T-helper 2 cell (primary cell): Measurements from ENCODE around the gene UGT1A10.
"Not testable (repeated sequence)": the region's sequence is repeated elsewhere in the genome, so short reads cannot be mapped to it uniquely, and the experiment has no call there.

ENCODE experiments used
- DNase-seq, 5 experiments: peaks; one replicate each; pipeline versions ENCODE4 v3.0.0 to v3.0.0-alpha.2; 2012 to 2022
- total RNA-seq, 2 donors: gene quantifications; one replicate each; lab custom pipeline; 2026; lab: John Stamatoyannopoulos, UW

Gene UGT1A10
- total RNA-seq, result 0 to 0.07 reads per million in 2 donors

GRCh38 chr2:233636306-233636705, at the start of gene UGT1A10:
TSS of gene UGT1A10 (plus strand) at chr2:233636448. CDS start at chr2:233636523, 75 bp downstream.
- DNase-seq, result not testable (repeated sequence)

GRCh38 chr2:233588400-233588799, 47.8 kb upstream of the UGT1A10 start:
- no peak for DNase-seq

GRCh38 chr2:233592706-233593105, 43.5 kb upstream of the UGT1A10 start:
- DNase-seq, result not testable (repeated sequence)

GRCh38 chr2:233593201-233593600, 43.0 kb upstream of the UGT1A10 start:
- DNase-seq, result peak in 1 of 5 experiments; percentile 17

GRCh38 chr2:233597522-233597921, 38.7 kb upstream of the UGT1A10 start:
- no peak for DNase-seq

- no peak for DNase-seq
Measured at GRCh38 chr2:233598952-233599351, 37.3 kb upstream of the UGT1A10 start.

- DNase-seq, result no peak
Measured at GRCh38 chr2:233600386-233600785, 35.9 kb upstream of the UGT1A10 start.

- DNase-seq, result no peak
Measured at GRCh38 chr2:233602076-233602475, 34.2 kb upstream of the UGT1A10 start.

- DNase-seq, result no peak
Measured at GRCh38 chr2:233603520-233603919, 32.7 kb upstream of the UGT1A10 start.

- DNase-seq, result no peak
Measured at GRCh38 chr2:233604826-233605225, 31.4 kb upstream of the UGT1A10 start.

GRCh38 chr2:233605680-233606079, 30.6 kb upstream of the UGT1A10 start:
- DNase-seq, result no peak

- no peak for DNase-seq
Measured at GRCh38 chr2:233611284-233611683, 25.0 kb upstream of the UGT1A10 start.

- DNase-seq, result not testable (repeated sequence)
Measured at GRCh38 chr2:233617476-233617875, 18.8 kb upstream of the UGT1A10 start, which contains the start of gene UGT1A8. TSS of gene UGT1A8 (plus strand) at chr2:233617633. CDS start at chr2:233617708, 75 bp downstream.

- no peak for DNase-seq
Measured at GRCh38 chr2:233620204-233620603, 16.0 kb upstream of the UGT1A10 start.

GRCh38 chr2:233621863-233622262, 14.4 kb upstream of the UGT1A10 start:
- not testable (repeated sequence) for DNase-seq

GRCh38 chr2:233627331-233628025, 8.8 kb upstream of the UGT1A10 start:
- DNase-seq, result no peak

- peak in 1 of 5 experiments; percentile 11 for DNase-seq
Measured at GRCh38 chr2:233638836-233639235, 2.6 kb downstream of the UGT1A10 start.

GRCh38 chr2:233639860-233640259, 3.6 kb downstream of the UGT1A10 start:
- DNase-seq, result no peak

GRCh38 chr2:233643128-233643527, 6.9 kb downstream of the UGT1A10 start:
- no peak for DNase-seq

GRCh38 chr2:233646033-233646432, 9.8 kb downstream of the UGT1A10 start:
- DNase-seq, result not testable (repeated sequence)

GRCh38 chr2:233650981-233651380, 14.7 kb downstream of the UGT1A10 start:
- no peak for DNase-seq

- DNase-seq, result no peak
Measured at GRCh38 chr2:233651430-233651829, 15.2 kb downstream of the UGT1A10 start.

- peak in 1 of 5 experiments; percentile 12 for DNase-seq
Measured at GRCh38 chr2:233654501-233654900, 18.3 kb downstream of the UGT1A10 start.

- DNase-seq, result no peak
Measured at GRCh38 chr2:233655043-233655442, 18.8 kb downstream of the UGT1A10 start.

- DNase-seq, result not testable (repeated sequence)
Measured at GRCh38 chr2:233655943-233656342, 19.7 kb downstream of the UGT1A10 start.
